ENCODE data around the gene EFS.

GRCh38 chr14:23359722-23360447 is 5.1 kb downstream of the EFS start:
- TF ChIP-seq CTCF (IDR thresholded peaks at IDR 0.05) (no peak), POLR2AphosphoS5 (IDR thresholded peaks at IDR 0.05) (no peak)

All from breast epithelium (tissue), 3 donors.